GM19328 (cell line): ENCODE results near the gene LARGE1.
"Not testable (repeated sequence)": the region's sequence is repeated elsewhere in the genome, so short reads cannot be mapped to it uniquely, and the experiment has no call there.

ENCODE experiments used
- ATAC-seq: cut with Tn5 transposase; IDR thresholded peaks from one replicate; pipeline ENCODE4 v1.9.1; 2021; ENCODE audit warnings: mild to moderate bottlenecking, moderate library complexity; ENCODE audit not compliant: unreplicated experiment

Gene LARGE1

GRCh38 chr22:33859311-33859710 lies 61.0 kb downstream of the LARGE1 start:
- ATAC-seq = no peak

GRCh38 chr22:33858653-33859052 lies 61.6 kb downstream of the LARGE1 start:
- not testable (repeated sequence) for ATAC-seq

- not testable (repeated sequence) for ATAC-seq
These were observed 62.5 kb downstream of the LARGE1 start for GRCh38 chr22:33857767-33858166.

GRCh38 chr22:33854724-33855123 lies 65.6 kb downstream of the LARGE1 start:
- ATAC-seq = no peak

- peak; percentile 82 for ATAC-seq
These were observed 66.8 kb downstream of the LARGE1 start for GRCh38 chr22:33853200-33854097.

GRCh38 chr22:33851821-33852384 lies 68.4 kb downstream of the LARGE1 start:
- no peak for ATAC-seq

GRCh38 chr22:33851240-33851639 lies 69.0 kb downstream of the LARGE1 start:
- ATAC-seq = no peak

GRCh38 chr22:33850724-33851123 lies 69.6 kb downstream of the LARGE1 start:
- no peak for ATAC-seq

- no peak for ATAC-seq
These were observed 70.1 kb downstream of the LARGE1 start for GRCh38 chr22:33850193-33850592.

- no peak for ATAC-seq
These were observed 72.0 kb downstream of the LARGE1 start for GRCh38 chr22:33848251-33848650.

- no peak for ATAC-seq
These were observed 76.0 kb downstream of the LARGE1 start for GRCh38 chr22:33844273-33844672.

GRCh38 chr22:33842421-33843094 lies 77.7 kb downstream of the LARGE1 start:
- peak; percentile 49 for ATAC-seq

GRCh38 chr22:33842006-33842354 lies 78.3 kb downstream of the LARGE1 start:
- no peak for ATAC-seq

- ATAC-seq = no peak
These were observed 78.8 kb downstream of the LARGE1 start for GRCh38 chr22:33841281-33842005.

GRCh38 chr22:33838644-33839043 lies 81.6 kb downstream of the LARGE1 start:
- ATAC-seq = no peak

GRCh38 chr22:33837826-33838225 lies 82.5 kb downstream of the LARGE1 start:
- no peak for ATAC-seq

- ATAC-seq = no peak
These were observed 85.0 kb downstream of the LARGE1 start for GRCh38 chr22:33835265-33835664.

- ATAC-seq = no peak
These were observed 87.6 kb downstream of the LARGE1 start for GRCh38 chr22:33832558-33833151.

- no peak for ATAC-seq
These were observed 88.6 kb downstream of the LARGE1 start for GRCh38 chr22:33831651-33832050.

GRCh38 chr22:33831207-33831606 lies 89.1 kb downstream of the LARGE1 start:
- no peak for ATAC-seq
